CD14-positive monocyte (primary cell): ENCODE results near the gene NPIPA3. TPM values are rescaled to one million over a fixed set of nuclear protein-coding genes. Genes with fewer than 3 reads are reported as not detected.
"Not testable (repeated sequence)": the region's sequence is repeated elsewhere in the genome, so short reads cannot be mapped to it uniquely, and the experiment has no call there.

ENCODE experiments used
- DNase-seq, 3 donors: peaks; one replicate each; pipeline ENCODE4 v3.0.0-alpha.2; 2011 to 2022
- H2AFZ ChIP-seq: 2 replicates; pipeline ENCODE4 v1.6.0; 2012; ENCODE audit warnings: mild to moderate bottlenecking, low read depth, low read length, inconsistent platforms; ENCODE audit not compliant: insufficient read depth, poor library complexity, severe bottlenecking
- H3K27ac ChIP-seq, 2 donors: 1 replicate in 1 of 2; 2 replicates in 1 of 2; pipeline ENCODE4 v1.5.1; 2012 to 2013; ENCODE audit warnings: low read length in 2 of 2, control low read depth in 1 of 2, inconsistent platforms in 1 of 2, low read depth in 1 of 2, mild to moderate bottlenecking in 1 of 2
- H3K27me3 ChIP-seq, 2 donors: one replicate each; pipeline versions ENCODE4 v1.6.0 to v1.6.1; 2011 to 2013; ENCODE audit warnings: low read length in 2 of 2; ENCODE audit not compliant: control insufficient read depth in 2 of 2, insufficient read depth in 2 of 2
- H3K36me3 ChIP-seq, 2 donors: replicated peaks in 1 of 2; 1 replicate in 1 of 2; 2 replicates in 1 of 2; pipeline versions ENCODE4 v1.5.1 to v1.6.1; 2012 to 2013; ENCODE audit warnings: low read length in 2 of 2, control low read depth in 1 of 2, inconsistent platforms in 1 of 2, mild to moderate bottlenecking in 1 of 2; ENCODE audit not compliant: insufficient read depth in 2 of 2, control insufficient read depth in 1 of 2
- H3K4me1 ChIP-seq, 2 donors: 1 replicate in 1 of 2; 2 replicates in 1 of 2; pipeline versions ENCODE4 v1.5.1 to v1.6.1; 2012 to 2013; ENCODE audit warnings: low read length in 2 of 2, control low read depth in 1 of 2, inconsistent platforms in 1 of 2, mild to moderate bottlenecking in 1 of 2, moderate library complexity in 1 of 2; ENCODE audit not compliant: insufficient read depth in 2 of 2, control insufficient read depth in 1 of 2
- H3K4me2 ChIP-seq: replicated peaks from 2 replicates; pipeline ENCODE3; 2012; ENCODE audit warnings: low read length, moderate library complexity, mild to moderate bottlenecking; ENCODE audit not compliant: poor library complexity, severe bottlenecking; ENCODE audit errors: extremely low read depth
- H3K4me3 ChIP-seq, 3 experiments: fragments of 200-600 bp in 1 of 3; sonication (generic) in 1 of 3; replicated peaks in 1 of 3; 1 replicate in 2 of 3; 2 replicates in 1 of 3; pipeline ENCODE4 v1.5.1; 2011 to 2013; ENCODE audit warnings: low read length in 3 of 3, mild to moderate bottlenecking in 3 of 3, control low read depth in 2 of 3, low read depth in 2 of 3, inconsistent platforms in 1 of 3, moderate library complexity in 1 of 3
- H3K79me2 ChIP-seq: 2 replicates; pipeline ENCODE4 v1.6.0; 2012; ENCODE audit warnings: mild to moderate bottlenecking, control low read depth, inconsistent platforms, low read length, moderate library complexity; ENCODE audit not compliant: insufficient read depth
- H3K9ac ChIP-seq: 2 replicates; pipeline ENCODE4 v1.6.0; 2017; ENCODE audit warnings: low read length, mild to moderate bottlenecking; ENCODE audit not compliant: insufficient read depth, poor library complexity, severe bottlenecking
- H3K9me3 ChIP-seq, 2 donors: replicated peaks in 1 of 2; 1 replicate in 1 of 2; 2 replicates in 1 of 2; pipeline versions ENCODE4 v1.5.1 to v1.6.1; 2012 to 2013; ENCODE audit warnings: low read length in 2 of 2, control low read depth in 1 of 2; ENCODE audit not compliant: control insufficient read depth in 1 of 2, insufficient read depth in 1 of 2
- H4K20me1 ChIP-seq: 2 replicates; pipeline ENCODE4 v1.6.0; 2012; ENCODE audit warnings: mild to moderate bottlenecking, low read length, control low read depth, moderate library complexity; ENCODE audit not compliant: insufficient read depth
- H3K27ac Mint-ChIP-seq, 7 donors: one replicate each; pipeline ENCODE4 v1.8.0; 2020; ENCODE audit warnings: mild to moderate bottlenecking in 7 of 7, mixed read lengths in 7 of 7, moderate library complexity in 6 of 7, inconsistent platforms in 2 of 7
- H3K27me3 Mint-ChIP-seq, 3 donors: one replicate each; pipeline ENCODE4 v1.8.0; 2021 to 2022; ENCODE audit warnings: low read depth in 3 of 3, mild to moderate bottlenecking in 3 of 3, mixed read lengths in 3 of 3, moderate library complexity in 3 of 3, inconsistent platforms in 1 of 3
- H3K36me3 Mint-ChIP-seq, 2 donors: one replicate each; pipeline ENCODE4 v1.8.0; 2020; ENCODE audit warnings: mixed read lengths in 2 of 2, inconsistent platforms in 1 of 2, mild to moderate bottlenecking in 1 of 2
- H3K4me1 Mint-ChIP-seq: one replicate; pipeline ENCODE4 v1.8.0; 2020; ENCODE audit warnings: mild to moderate bottlenecking, mixed read lengths
- H3K4me3 Mint-ChIP-seq, 2 donors: one replicate each; pipeline ENCODE4 v1.8.0; 2020; ENCODE audit warnings: mild to moderate bottlenecking in 2 of 2, mixed read lengths in 2 of 2, moderate library complexity in 1 of 2
- H3K9me3 Mint-ChIP-seq, 7 donors: one replicate each; pipeline ENCODE4 v1.8.0; 2020 to 2022; ENCODE audit warnings: mixed read lengths in 7 of 7, mild to moderate bottlenecking in 6 of 7, moderate library complexity in 6 of 7, inconsistent platforms in 2 of 7
- WGBS: methylation state at CpG from one replicate; pipeline ENCODE4 v1.1.5; 2013; ENCODE audit warnings: missing lambda C conversion rate; ENCODE audit not compliant: insufficient coverage; 5-methylcytosine and 5-hydroxymethylcytosine counted together
- intact Hi-C, 2 donors: fragments of 100-400 bp; cut with micrococcal nuclease; formaldehyde crosslinking; loops; one replicate each; pipeline versions ENCODE4 v1.15.0 to v1.15.1; 2023
- polyA plus RNA-seq, 3 donors: library from polyadenylated mRNA; depleted of rRNA in 1 of 3; unstranded in 2 of 3; stranded (reverse) in 1 of 3; fragments of 300-500 nt in 2 of 3; fragments of >200 nt in 1 of 3; fragmentation: Illumina TruSeq in 2 of 3; gene quantifications; 1 replicate in 2 of 3; 2 replicates in 1 of 3; pipeline ENCODE4 v1.2.3, GENCODE V29; 2012 to 2021
- TF ChIP-seq, protein P1 (sequence below): fragments of 200-600 bp; IDR thresholded peaks from one replicate; pipeline ENCODE4 v1.8.0; 2022; ENCODE audit warnings: antibody characterized with exemption, mild to moderate bottlenecking

Gene NPIPA3
- polyA plus RNA-seq, 3 donors = 1.4 TPM; not detected in 2

GRCh38 chr16:14678748-14679497 lies 24.3 kb upstream of the NPIPA3 start:
- Histone ChIP-seq H3K27ac (no peak overlapping the region), H3K79me2 (no peaks in the 10 kb centered on the region), H3K9ac (no peak overlapping the region), H3K9me3 (no peaks in the 10 kb centered on the region), H3K27me3 (no peaks in the 10 kb centered on the region), H3K4me2 (no peak overlapping the region), H3K36me3 (no peaks in the 10 kb centered on the region), H3K4me1 (no peaks in the 10 kb centered on the region), H2AFZ (no peak overlapping the region), H3K4me3 (no peak overlapping the region), H4K20me1 (no peaks in the 10 kb centered on the region)
- intact Hi-C loops = no loop called here
- Mint-ChIP-seq H3K4me1 (no peaks in the 10 kb centered on the region), H3K27ac (peak overlapping the region in 1 of 7 donors; percentile 13), H3K9me3 (peaks cover 0 to 5% (median 0%) of the 10 kb centered on the region in 7 donors), H3K4me3 (no peak overlapping the region), H3K27me3 (peaks cover 2 to 4% (median 3%) of the 10 kb centered on the region in 3 donors), H3K36me3 (no peaks in the 10 kb centered on the region)
- TF ChIP-seq, protein P1, sequence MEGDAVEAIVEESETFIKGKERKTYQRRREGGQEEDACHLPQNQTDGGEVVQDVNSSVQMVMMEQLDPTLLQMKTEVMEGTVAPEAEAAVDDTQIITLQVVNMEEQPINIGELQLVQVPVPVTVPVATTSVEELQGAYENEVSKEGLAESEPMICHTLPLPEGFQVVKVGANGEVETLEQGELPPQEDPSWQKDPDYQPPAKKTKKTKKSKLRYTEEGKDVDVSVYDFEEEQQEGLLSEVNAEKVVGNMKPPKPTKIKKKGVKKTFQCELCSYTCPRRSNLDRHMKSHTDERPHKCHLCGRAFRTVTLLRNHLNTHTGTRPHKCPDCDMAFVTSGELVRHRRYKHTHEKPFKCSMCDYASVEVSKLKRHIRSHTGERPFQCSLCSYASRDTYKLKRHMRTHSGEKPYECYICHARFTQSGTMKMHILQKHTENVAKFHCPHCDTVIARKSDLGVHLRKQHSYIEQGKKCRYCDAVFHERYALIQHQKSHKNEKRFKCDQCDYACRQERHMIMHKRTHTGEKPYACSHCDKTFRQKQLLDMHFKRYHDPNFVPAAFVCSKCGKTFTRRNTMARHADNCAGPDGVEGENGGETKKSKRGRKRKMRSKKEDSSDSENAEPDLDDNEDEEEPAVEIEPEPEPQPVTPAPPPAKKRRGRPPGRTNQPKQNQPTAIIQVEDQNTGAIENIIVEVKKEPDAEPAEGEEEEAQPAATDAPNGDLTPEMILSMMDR = no peak
- no peak for DNase-seq
- 84% methylated on average over 11 of the region's 11 CpGs for WGBS

DNA sequence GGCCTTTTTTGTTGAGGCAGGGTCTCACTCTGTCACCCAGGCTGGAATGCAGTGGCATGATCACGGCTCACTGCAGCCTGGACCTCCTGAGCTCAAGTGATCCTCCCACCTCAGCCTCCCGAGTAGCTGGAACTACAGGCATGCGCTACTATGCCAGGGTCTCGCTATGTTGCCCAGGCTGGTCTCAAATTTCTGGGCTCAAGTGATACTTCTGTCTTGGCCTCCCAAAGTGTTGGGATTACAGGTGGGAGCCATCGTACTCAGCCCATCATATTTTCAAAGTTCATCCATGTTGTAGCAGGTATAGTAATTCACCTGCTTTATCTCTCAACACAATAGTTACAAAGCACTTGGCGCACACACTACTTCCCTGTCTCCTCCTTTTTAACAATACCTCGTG lies 22.8 kb upstream of the NPIPA3 start:
- not testable (repeated sequence) for H3K27me3 Mint-ChIP-seq, H3K27ac Mint-ChIP-seq
- 100% methylated on average over 1 of the region's 7 CpGs for WGBS

More for the DNA sequence above, 22.8 kb upstream of the NPIPA3 start:
- H2AFZ ChIP-seq, H3K27ac ChIP-seq, H3K27me3 ChIP-seq, H3K36me3 Mint-ChIP-seq, H3K4me3 Mint-ChIP-seq, H3K4me3 ChIP-seq, H4K20me1 ChIP-seq, H3K9ac ChIP-seq, H3K9me3 ChIP-seq, H3K4me1 ChIP-seq, H3K4me2 ChIP-seq, DNase-seq, H3K79me2 ChIP-seq, H3K36me3 ChIP-seq, H3K9me3 Mint-ChIP-seq, H3K4me1 Mint-ChIP-seq, intact Hi-C loops: not testable (repeated sequence)
